Omental fat pad (tissue), 4 donors: Measurements from ENCODE around the gene CRYBA4. TPM values are rescaled to one million over a fixed set of nuclear protein-coding genes. Genes with fewer than 3 reads are reported as not detected.

Experiments used
- ATAC-seq: fragments of 150-250 bp; one replicate; pipeline ENCODE4 v1.9.1; 2016; ENCODE audit warnings: mild to moderate bottlenecking, moderate library complexity; ENCODE audit not compliant: low FRiP score
- DNase-seq: peaks from one replicate; pipeline ENCODE4 v3.0.0-alpha.2; 2019; ENCODE audit warnings: low spot score
- CTCF ChIP-seq, 3 donors: fragments of 450-650 bp; IDR thresholded peaks; one replicate each; pipeline ENCODE4 v1.5.1; 2016 to 2017; ENCODE audit warnings: antibody characterized with exemption in 3 of 3, mild to moderate bottlenecking in 3 of 3, moderate library complexity in 2 of 3
- total RNA-seq, 4 donors: library from RNA; depleted of rRNA; stranded (reverse); fragments of >200 nt; gene quantifications; one replicate each; pipeline ENCODE4 v1.1.0, GENCODE V29; 2016

The CRYBA4 gene
- total RNA-seq, 4 donors from 2014 or later: not detected

- ATAC-seq (no peak), DNase-seq (no peak)
- TF ChIP-seq CTCF (IDR thresholded peaks at IDR 0.05): no peak
Measured at GRCh38 chr22:26615149-26615548, 6.6 kb upstream of the CRYBA4 start.

- no peak for DNase-seq
- no peak for ATAC-seq
- TF ChIP-seq CTCF (IDR thresholded peaks at IDR 0.05): no peak
Measured at GRCh38 chr22:26615830-26616435, 5.8 kb upstream of the CRYBA4 start.

- TF ChIP-seq CTCF (IDR thresholded peaks at IDR 0.05): no peak
- no peak for DNase-seq
- no peak for ATAC-seq
Measured at GRCh38 chr22:26616650-26617049, 5.1 kb upstream of the CRYBA4 start.

- ATAC-seq (peak; percentile 65), DNase-seq (no peak)
- no peak for TF ChIP-seq CTCF (IDR thresholded peaks at IDR 0.05)
Measured at GRCh38 chr22:26617271-26618199, 4.2 kb upstream of the CRYBA4 start, which contains the start of gene CRYBB1. Gene CRYBB1 (minus strand): TSS chr22:26618027. CDS start chr22:26616319, 1,708 bp downstream.

GRCh38 chr22:26618455-26618854 is 3.3 kb upstream of the CRYBA4 start:
- no peak for ATAC-seq
- TF ChIP-seq CTCF (IDR thresholded peaks at IDR 0.05): no peak
- DNase-seq: no peak

- TF ChIP-seq CTCF (IDR thresholded peaks at IDR 0.05): no peak
- DNase-seq: no peak
- ATAC-seq: no peak
Measured at GRCh38 chr22:26619510-26619909, 2.3 kb upstream of the CRYBA4 start.
